Activated CD4-positive, alpha-beta memory T cell treated with anti-CD3 and anti-CD28 coated beads, Interleukin-2, amount 10 ng/mL, durations not matched to agents 7 days and 5 days (primary cell): Measurements from ENCODE around the gene PRRT1B. TPM values are rescaled to one million over a fixed set of nuclear protein-coding genes. Genes with fewer than 3 reads are reported as not detected.
A peak's percentile ranks its signal among the peaks of the same experiment; 100 is the strongest.

Source experiments
- CTCF ChIA-PET: fragments of 350-600 bp; sonication (Branson Sonifier 250); formaldehyde crosslinking; loops from one replicate; lab custom pipeline; 2021; ENCODE audit warnings: antibody characterized with exemption, inconsistent platforms; lab: Charles Lee
- POLR2A ChIA-PET: fragments of 350-600 bp; sonication (Branson Sonifier 250); formaldehyde crosslinking; loops from one replicate; lab custom pipeline; 2021; ENCODE audit warnings: antibody characterized with exemption; lab: Charles Lee
- DNase-seq: peaks from one replicate; pipeline ENCODE4 v3.0.0-alpha.2; 2020
- H3K27ac Mint-ChIP-seq: one replicate; pipeline ENCODE4 v1.8.0; 2021; ENCODE audit warnings: mild to moderate bottlenecking, mixed read lengths
- H3K27me3 Mint-ChIP-seq: one replicate; pipeline ENCODE4 v1.8.0; 2021; ENCODE audit warnings: mixed read lengths
- H3K36me3 Mint-ChIP-seq: one replicate; pipeline ENCODE4 v1.8.0; 2021; ENCODE audit warnings: low read depth, mixed read lengths
- H3K4me1 Mint-ChIP-seq: one replicate; pipeline ENCODE4 v1.8.0; 2021; ENCODE audit warnings: mixed read lengths
- H3K4me3 Mint-ChIP-seq: one replicate; pipeline ENCODE4 v1.8.0; 2021; ENCODE audit warnings: mild to moderate bottlenecking, mixed read lengths
- H3K9me3 Mint-ChIP-seq: one replicate; pipeline ENCODE4 v1.8.0; 2021; ENCODE audit warnings: mixed read lengths
- total RNA-seq, 2 experiments: library from RNA; stranded (reverse); gene quantifications; one replicate each; pipeline ENCODE4 v1.2.3, GENCODE V29; 2021

Gene PRRT1B
- not detected for total RNA-seq

DNA sequence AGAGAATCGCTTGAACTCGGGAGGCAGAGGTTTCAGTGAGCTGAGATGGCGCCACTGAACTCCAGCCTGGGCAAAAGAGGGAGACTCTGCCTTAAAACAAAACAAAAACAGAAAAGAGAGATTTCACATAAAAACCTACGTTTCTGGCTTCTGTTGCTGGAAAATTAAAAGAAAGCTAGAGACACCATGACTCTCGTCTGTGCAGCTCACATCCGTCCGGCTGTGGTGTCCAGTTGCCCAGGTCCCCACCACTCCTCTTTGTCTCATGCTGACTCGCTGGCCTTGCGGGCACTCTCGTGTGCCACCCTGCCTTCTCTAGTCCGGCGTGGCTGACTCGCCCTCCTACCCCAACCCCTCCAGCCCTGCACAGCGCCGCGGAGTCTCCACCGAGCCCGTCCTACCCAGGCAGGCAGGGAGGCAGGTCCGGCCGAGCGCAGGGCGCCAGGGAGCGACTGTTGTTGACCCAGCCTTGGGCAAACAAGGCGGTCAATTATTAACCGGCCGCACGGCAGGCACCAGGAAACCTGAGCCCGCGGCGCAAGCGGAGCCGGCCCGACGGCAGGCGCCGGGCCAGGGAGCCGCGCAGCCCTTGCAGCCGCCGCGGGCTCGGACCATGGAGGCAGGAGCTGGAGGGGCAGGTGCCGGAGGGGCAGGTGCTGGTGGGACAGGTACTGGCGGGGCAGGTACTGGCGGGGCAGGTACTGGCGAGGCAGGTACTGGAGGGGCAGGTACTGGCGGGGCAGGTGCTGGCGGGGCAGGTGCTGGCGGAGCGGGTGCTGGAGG, at the start of gene PRRT1B:
TSS of gene PRRT1B (plus strand) at position 521 of the 783 bp plus-strand sequence. CDS start at position 614, 93 bp downstream.
- peaks cover 57% of the 10 kb centered on the region for H3K27me3 Mint-ChIP-seq
- CTCF ChIA-PET, result no interaction called here
- no peak within 1 kb of the TSS for H3K4me3 Mint-ChIP-seq
- POLR2A ChIA-PET, result no interaction called here
- peaks cover 11% of the 10 kb centered on the region for H3K4me1 Mint-ChIP-seq
- no peak for DNase-seq
- peaks cover 15% of the 10 kb centered on the region for H3K9me3 Mint-ChIP-seq
- H3K27ac Mint-ChIP-seq, result no peak within 1 kb of the TSS
- H3K36me3 Mint-ChIP-seq, result peaks cover 20% of the 10 kb centered on the region

DNA sequence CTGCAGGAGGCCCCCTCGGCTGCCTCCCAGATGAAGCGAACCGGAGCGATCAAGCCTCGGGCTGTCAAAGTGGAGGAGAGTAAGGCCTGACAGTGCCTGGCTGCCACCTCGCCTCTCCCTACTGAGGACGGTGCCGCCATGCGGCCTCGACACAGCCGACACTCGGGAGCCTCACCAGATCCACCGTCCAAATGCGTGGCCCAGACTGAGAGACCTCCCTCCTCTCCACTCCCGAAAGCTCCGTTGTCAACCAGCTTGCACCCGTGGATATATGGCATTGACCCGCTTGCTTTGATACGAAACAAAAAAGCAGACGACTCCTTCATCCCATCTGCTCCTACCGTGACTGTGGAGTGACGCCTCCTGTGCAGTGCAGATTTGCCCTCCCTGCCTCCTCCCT, 49.5 kb upstream of the PRRT1B start:
- Mint-ChIP-seq H3K9me3 (no peaks in the 10 kb centered on the region), H3K27ac (no peak overlapping the region), H3K4me3 (no peak overlapping the region), H3K27me3 (no peaks in the 10 kb centered on the region), H3K36me3 (peaks cover 72% of the 10 kb centered on the region), H3K4me1 (peaks cover 23% of the 10 kb centered on the region)
- POLR2A ChIA-PET, result no interaction called here
- no peak for DNase-seq
- CTCF ChIA-PET, result no interaction called here

DNA sequence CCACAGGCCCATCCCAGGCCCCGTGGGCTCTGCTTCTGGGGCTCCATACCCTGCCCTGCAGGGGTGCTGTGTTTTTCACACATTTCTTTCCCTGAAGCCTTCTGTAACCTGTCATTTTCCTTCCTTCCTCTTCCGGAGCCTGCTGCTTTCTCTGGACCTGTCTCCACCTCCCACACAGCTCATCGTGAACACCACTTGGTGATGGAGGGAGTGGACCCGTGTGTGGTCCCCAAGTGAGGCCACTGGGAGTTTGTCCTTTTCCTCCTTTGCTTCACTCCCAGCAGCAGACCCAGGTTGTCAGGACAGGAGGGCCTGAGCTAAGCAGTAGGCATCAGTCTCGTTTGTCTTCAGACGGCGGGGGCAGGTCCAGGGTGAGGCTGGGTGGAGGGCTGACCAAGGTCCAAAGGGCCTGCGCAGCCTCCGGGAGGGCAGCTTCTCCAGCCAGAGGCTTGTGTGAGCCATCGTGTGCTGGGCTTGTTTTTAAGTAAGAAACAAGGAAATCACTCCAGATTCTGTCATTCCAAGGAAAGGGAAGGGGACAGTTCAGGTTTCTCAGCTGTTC, 48.4 kb upstream of the PRRT1B start:
- H3K9me3 Mint-ChIP-seq, result no peaks in the 10 kb centered on the region
- H3K4me1 Mint-ChIP-seq, result peaks cover 34% of the 10 kb centered on the region
- DNase-seq, result no peak
- no peak overlapping the region for H3K4me3 Mint-ChIP-seq
- peaks cover 61% of the 10 kb centered on the region for H3K36me3 Mint-ChIP-seq
- CTCF ChIA-PET, result no interaction called here
- POLR2A ChIA-PET, result no interaction called here
- H3K27me3 Mint-ChIP-seq, result no peaks in the 10 kb centered on the region
- H3K27ac Mint-ChIP-seq, result no peak overlapping the region

DNA sequence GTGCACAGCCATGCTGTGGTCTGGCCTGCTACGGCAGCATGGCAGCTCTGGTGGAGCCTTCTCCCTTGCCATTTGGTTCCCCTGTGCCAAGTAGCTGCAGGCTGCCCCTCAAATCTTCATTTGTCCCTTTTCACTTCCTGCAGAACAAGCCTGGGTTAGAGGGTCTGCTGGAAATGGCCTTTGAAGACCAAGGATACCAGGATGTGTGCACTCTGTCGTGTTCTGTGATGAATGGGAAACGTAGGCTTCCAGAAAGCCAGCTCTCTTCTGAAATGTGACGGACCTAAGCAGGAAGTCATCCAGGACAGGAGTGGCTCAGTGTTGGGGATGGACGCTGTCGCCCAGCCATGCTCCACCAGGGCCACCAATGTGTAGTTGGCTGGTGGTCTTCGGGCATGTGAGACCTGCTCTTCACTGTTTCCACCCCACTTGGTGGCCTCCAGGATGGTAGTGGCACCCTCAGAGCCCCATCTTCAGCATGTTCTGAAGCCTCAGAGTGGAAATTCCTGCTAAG, 46.0 kb upstream of the PRRT1B start:
- Mint-ChIP-seq H3K36me3 (peaks cover 42% of the 10 kb centered on the region), H3K27me3 (no peaks in the 10 kb centered on the region), H3K4me3 (no peak overlapping the region), H3K4me1 (peaks cover 50% of the 10 kb centered on the region), H3K27ac (peak overlapping the region; percentile 88), H3K9me3 (no peaks in the 10 kb centered on the region)
- POLR2A ChIA-PET, result interaction anchor here (0.7 to 3.0 kb wide), 8 partner anchors 7 to 374 kb away, joined by 3 to 16 read pairs (median 6); partner anchors contain the start of gene NUP214
- DNase-seq, result no peak
- CTCF ChIA-PET, result interaction anchor here (1.5 to 2.2 kb wide), 4 partner anchors 100 to 233 kb away, joined by 5 to 19 read pairs (median 7); no protein-coding TSS in a partner anchor

DNA sequence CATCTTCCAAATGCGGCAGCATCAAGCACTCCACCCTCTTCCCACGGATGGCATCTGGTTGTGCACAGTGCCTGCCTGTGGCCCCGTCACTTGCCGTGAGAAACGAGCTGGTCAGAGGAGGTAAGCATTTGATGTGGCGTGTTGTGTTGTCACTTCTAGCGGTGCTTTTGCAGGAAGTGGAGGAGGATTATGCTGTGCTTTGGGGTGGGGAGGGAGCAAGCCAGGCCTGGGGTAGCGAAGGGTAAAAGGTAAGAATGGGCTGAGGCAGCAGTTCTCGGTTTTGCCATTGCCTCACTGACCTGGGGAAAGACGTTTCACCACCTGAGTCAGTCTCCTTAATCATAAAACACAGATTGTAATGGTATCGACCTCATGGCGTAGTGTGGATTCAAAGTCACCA, 44.9 kb upstream of the PRRT1B start:
- Mint-ChIP-seq H3K9me3 (no peaks in the 10 kb centered on the region), H3K27ac (peak overlapping the region; percentile 88), H3K27me3 (no peaks in the 10 kb centered on the region), H3K4me3 (peak overlapping the region; percentile 60), H3K36me3 (peaks cover 35% of the 10 kb centered on the region), H3K4me1 (peaks cover 57% of the 10 kb centered on the region)
- ChIA-PET POLR2A (interaction anchor here (0.6 to 3.0 kb wide), 18 partner anchors 8 to 375 kb away, joined by 3 to 16 read pairs (median 4); partner anchors contain the start of gene NUP214), CTCF (interaction anchor here (0.5 to 2.2 kb wide), 12 partner anchors 60 to 243 kb away, joined by 3 to 19 read pairs (median 4); no protein-coding TSS in a partner anchor)
- peak; percentile 81 for DNase-seq

DNA sequence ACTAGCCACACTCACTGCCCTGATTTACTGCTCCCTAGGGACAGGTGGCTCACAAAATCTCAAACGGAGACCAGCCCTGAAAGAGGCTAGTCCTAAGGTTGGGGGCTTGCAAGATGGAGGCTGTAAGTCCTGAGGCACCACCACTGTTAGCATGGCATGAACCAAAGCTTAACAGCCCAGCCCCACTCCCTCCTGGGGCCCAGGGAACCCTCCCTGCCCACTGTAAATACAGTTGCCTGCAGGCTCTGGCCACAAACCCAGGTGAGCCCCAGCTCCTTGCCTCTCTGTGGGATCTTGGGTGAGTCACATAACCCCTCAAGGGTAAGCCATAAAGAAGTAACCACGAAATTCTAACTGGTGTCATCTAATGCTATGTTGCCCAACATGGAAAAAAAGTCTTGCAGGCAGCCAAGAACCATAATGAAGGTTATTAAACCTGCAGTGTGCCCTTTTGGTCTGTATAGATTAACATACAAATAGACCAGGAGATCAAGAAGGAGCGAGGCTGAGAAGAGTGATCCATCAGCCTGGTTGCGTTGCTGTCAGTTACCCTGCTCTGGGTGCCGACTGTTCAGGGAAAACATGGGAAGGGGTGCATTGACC, 44.3 kb upstream of the PRRT1B start:
- POLR2A ChIA-PET, result interaction anchor here (0.6 to 3.0 kb wide), 18 partner anchors 9 to 740 kb away, joined by 3 to 16 read pairs (median 4); partner anchors contain the start of gene NUP214
- Mint-ChIP-seq H3K36me3 (peaks cover 31% of the 10 kb centered on the region), H3K9me3 (no peaks in the 10 kb centered on the region), H3K27ac (peak overlapping the region; percentile 88), H3K4me3 (peak overlapping the region; percentile 60), H3K4me1 (peaks cover 57% of the 10 kb centered on the region), H3K27me3 (no peaks in the 10 kb centered on the region)
- CTCF ChIA-PET, result interaction anchor here (0.5 to 2.2 kb wide), 12 partner anchors 59 to 242 kb away, joined by 3 to 19 read pairs (median 4); no protein-coding TSS in a partner anchor
- peak; percentile 71 for DNase-seq

DNA sequence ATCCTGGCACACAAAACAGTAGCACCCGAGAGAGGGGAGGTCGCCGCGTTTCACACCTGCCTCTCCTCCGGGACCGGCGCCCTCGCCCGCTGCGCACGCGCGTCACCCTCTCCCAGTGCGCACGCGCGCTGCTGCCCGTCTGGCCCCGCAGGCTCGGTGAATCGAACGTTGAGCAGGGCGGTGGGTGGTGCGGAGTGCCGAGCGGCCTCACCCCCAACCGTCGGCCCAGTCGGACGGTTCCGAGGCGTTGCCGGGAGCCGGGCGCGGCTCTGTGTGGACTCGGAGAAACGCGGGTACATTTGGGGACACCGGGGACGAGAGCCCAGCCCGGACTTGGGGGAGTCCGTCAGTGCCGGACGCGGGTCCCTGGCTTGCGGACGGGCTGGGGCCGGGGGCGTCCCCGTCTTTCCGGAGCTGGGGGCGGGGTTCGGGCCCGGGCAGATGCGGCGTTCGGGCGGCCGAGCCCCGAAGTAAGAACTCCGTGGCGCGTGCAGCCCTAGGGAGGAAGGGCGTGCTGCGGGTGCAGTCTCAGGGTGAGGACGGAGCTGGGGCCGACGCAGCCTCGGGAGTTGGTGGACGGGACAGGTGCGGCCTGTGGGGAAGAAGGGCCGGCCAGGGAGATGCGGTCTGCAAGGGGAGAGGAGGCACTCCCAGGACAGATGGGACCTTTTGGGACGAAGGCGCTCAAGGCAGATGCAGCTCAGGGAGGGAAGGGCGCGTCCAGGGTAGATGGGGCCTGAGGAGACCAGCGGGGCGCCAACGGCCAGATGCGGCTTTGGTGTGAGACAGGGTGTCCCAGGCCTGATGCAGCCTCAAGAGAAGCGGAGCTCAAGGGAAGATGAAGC, 42.3 kb upstream of the PRRT1B start, which contains the start of gene POMT1:
TSS of gene POMT1 (plus strand) at position 138 of the 845 bp plus-strand sequence. CDS start 1,301 bp downstream, outside the sequence.
- Mint-ChIP-seq H3K4me1 (peaks cover 57% of the 10 kb centered on the region), H3K27me3 (no peaks in the 10 kb centered on the region), H3K4me3 (peak within 1 kb of the TSS; percentile 98), H3K27ac (peak within 1 kb of the TSS; percentile 88), H3K36me3 (peaks cover 28% of the 10 kb centered on the region), H3K9me3 (no peaks in the 10 kb centered on the region)
- ChIA-PET POLR2A (interaction anchor here (0.8 to 1.8 kb wide), 16 partner anchors 20 to 265 kb away, joined by 3 to 9 read pairs (median 3); no protein-coding TSS in a partner anchor), CTCF (interaction anchor here (1.3 to 2.1 kb wide), 3 partner anchors 95 to 250 kb away, joined by 4 to 7 read pairs (median 4); no protein-coding TSS in a partner anchor)
- peak; percentile 90 for DNase-seq

DNA sequence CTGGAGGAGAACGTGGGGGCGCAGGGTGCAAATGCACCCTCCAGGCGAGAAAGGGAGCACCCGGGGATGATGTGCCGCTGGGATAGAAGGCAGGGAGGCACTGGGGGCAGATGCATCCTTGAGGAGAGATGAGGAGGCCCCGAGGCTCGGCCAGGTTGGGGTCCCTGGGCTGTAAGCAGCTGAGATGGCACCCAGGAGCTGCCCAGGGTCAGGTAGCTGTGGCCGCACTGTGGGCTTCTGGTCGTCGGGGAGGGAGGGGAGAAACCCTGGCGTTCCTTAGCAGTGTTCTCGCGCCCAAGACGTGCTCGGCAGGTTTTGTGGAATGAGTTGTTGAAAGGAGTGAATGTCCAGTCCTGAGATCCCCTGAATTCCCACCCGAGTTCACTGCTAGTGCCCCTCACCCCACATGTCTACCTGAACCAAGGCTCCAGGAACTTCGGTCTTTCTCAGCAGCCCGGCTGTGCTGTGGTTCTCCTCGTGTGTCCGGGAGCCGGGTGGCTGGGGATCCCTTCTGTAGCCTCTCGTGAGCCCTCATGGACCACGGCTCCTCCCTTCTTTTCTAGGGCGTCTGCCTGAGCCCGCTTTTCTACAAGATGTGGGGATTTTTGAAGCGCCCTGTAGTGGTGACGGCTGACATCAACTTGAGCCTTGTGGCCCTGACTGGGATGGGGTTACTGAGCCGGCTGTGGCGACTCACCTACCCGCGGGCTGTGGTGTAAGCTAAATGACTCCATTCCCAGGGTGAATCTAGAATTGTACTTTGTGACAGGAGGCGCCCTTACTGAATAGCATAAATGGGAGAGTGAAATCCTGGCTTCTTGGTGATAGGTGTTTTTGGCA, 41.5 kb upstream of the PRRT1B start:
- Mint-ChIP-seq H3K27ac (peak overlapping the region; percentile 75), H3K36me3 (peaks cover 25% of the 10 kb centered on the region), H3K4me3 (peak overlapping the region; percentile 98), H3K4me1 (peaks cover 52% of the 10 kb centered on the region), H3K27me3 (no peaks in the 10 kb centered on the region), H3K9me3 (no peaks in the 10 kb centered on the region)
- peak; percentile 83 for DNase-seq
- ChIA-PET POLR2A (interaction anchor here (0.8 to 1.8 kb wide), 18 partner anchors 15 to 266 kb away, joined by 3 to 9 read pairs (median 3); no protein-coding TSS in a partner anchor), CTCF (interaction anchor here (1.3 to 2.1 kb wide), 3 partner anchors 96 to 250 kb away, joined by 4 to 7 read pairs (median 4); no protein-coding TSS in a partner anchor)

DNA sequence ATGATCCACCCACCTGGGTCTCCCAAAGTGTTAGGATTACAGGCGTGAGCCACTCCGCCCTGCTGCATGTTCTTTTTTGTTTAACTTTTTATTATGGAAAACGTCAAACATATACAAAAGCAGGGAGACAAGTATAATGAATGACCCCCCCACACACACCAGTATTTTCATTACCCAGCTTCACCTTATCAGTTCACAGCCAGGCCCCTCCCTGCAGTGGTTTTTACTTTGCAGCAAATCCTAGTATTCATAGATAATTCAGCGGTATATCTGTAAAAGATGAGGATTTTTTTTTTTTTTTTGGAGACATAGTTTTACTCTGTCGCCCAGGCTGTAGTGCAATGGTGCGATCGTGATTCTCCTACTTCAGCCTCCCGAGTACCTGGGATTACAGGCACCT, 40.3 kb upstream of the PRRT1B start:
- no peak overlapping the region for H3K27ac Mint-ChIP-seq
- no peaks in the 10 kb centered on the region for H3K27me3 Mint-ChIP-seq
- no peak for DNase-seq
- peaks cover 19% of the 10 kb centered on the region for H3K36me3 Mint-ChIP-seq
- POLR2A ChIA-PET, result interaction anchor here (0.6 to 1.6 kb wide), 2 partner anchors 14 to 74 kb away, joined by 3 read pairs; no protein-coding TSS in a partner anchor
- CTCF ChIA-PET, result no interaction called here
- H3K4me3 Mint-ChIP-seq, result no peak overlapping the region
- no peaks in the 10 kb centered on the region for H3K9me3 Mint-ChIP-seq
- H3K4me1 Mint-ChIP-seq, result peaks cover 41% of the 10 kb centered on the region

DNA sequence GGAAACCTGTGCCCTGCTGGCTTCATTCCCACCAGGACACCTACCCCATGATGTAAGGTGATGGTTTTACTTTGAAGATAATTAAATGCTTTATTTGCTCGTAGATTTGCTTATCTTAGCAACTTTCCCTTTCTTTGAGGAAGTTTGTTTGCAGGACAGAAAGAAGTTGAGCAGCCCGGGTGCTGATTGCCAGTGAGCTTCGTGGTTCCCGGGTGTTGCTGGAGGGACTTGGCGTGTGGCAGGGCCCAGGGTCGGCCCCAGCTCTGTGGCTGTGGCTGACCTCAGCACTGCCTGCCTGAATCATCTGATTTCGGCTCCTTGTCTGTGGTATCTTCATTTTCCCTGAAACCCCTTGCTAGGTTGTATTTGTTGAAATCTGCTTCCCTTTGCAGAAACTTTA, 33.9 kb upstream of the PRRT1B start:
- no peak for DNase-seq
- no peaks in the 10 kb centered on the region for H3K4me1 Mint-ChIP-seq
- ChIA-PET CTCF (no interaction called here), POLR2A (no interaction called here)
- no peaks in the 10 kb centered on the region for H3K9me3 Mint-ChIP-seq
- H3K27me3 Mint-ChIP-seq, result no peaks in the 10 kb centered on the region
- H3K4me3 Mint-ChIP-seq, result no peak overlapping the region
- H3K27ac Mint-ChIP-seq, result no peak overlapping the region
- H3K36me3 Mint-ChIP-seq, result peaks cover 56% of the 10 kb centered on the region

DNA sequence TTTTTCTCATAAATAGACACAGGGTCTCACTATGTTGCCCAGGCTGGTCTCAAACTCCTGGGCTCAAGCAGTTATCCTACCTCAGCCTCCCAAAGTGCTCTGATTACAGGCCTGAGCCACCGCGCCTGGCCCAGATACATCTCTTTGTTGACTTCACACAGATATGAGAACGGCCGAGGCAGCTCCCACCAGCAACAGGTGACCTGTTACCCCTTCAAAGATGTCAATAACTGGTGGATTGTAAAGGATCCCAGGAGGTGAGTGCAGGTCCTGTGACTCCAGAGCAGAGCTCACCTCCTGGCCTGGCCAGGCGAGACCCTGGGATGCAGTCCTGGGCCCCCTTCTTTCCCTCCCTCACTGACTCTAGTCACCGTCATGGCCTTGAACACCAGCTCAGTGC, 33.4 kb upstream of the PRRT1B start:
- DNase-seq, result no peak
- H3K27ac Mint-ChIP-seq, result no peak overlapping the region
- no peaks in the 10 kb centered on the region for H3K27me3 Mint-ChIP-seq
- no peak overlapping the region for H3K4me3 Mint-ChIP-seq
- H3K36me3 Mint-ChIP-seq, result peaks cover 53% of the 10 kb centered on the region
- ChIA-PET CTCF (no interaction called here), POLR2A (no interaction called here)
- H3K4me1 Mint-ChIP-seq, result no peaks in the 10 kb centered on the region
- H3K9me3 Mint-ChIP-seq, result no peaks in the 10 kb centered on the region
